GM18505 (cell line): ENCODE measurements around the gene CAPN12.
"Not testable (repeated sequence)": the region's sequence is repeated elsewhere in the genome, so short reads cannot be mapped to it uniquely, and the experiment has no call there.

Source experiments
- ATAC-seq: cut with Tn5 transposase; IDR thresholded peaks from one replicate; pipeline ENCODE4 v1.9.1; 2021; ENCODE audit not compliant: unreplicated experiment
- POLR2A ChIP-seq: IDR thresholded peaks from 4 replicates; pipeline ENCODE4 v1.6.1; 2011; ENCODE audit warnings: borderline replicate concordance; ENCODE audit not compliant: insufficient read depth, insufficient read length; ENCODE audit errors: extremely low read depth

CAPN12 gene

DNA sequence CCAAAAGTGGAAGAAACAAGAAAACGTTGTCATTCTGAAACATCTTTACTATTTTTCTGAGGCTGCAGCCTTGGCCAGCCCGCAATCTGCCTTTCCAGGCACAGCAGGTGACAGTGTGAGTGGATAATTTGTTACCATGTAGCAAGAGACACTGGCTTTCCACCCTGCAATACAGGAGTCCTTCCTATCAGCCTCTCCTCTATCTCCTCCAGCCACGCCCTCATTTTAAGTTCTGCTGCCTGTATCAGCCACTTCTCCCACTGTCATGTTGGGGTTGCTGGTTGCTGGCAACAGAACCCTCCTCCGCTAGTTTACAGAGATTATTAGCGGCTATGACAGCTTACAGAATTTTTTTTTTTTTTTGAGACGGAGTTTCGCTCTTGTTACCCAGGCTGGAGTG, 36.8 kb upstream of the CAPN12 start:
- TF ChIP-seq POLR2A: no peak
- no peak for ATAC-seq

DNA sequence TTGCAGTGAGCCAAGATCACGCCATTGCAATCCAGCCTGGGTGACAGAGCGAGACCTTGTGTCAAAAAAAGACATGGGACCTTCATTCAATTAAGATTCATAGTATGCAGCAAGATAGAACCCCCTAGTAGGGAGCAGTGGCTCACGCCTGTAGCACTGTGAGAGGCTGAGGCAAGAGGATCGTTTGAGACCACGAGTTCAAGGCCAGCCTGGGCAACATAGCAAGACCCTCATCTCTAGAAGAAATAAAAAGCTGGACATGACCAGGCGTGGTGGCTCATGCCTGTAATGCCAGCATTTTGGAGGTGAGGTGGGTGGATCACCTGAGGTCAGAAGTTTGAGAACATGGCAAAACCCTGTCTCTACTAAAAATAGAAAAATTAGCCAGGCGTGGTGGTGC, 36.2 kb upstream of the CAPN12 start:
- TF ChIP-seq POLR2A: no peak
- no peak for ATAC-seq

DNA sequence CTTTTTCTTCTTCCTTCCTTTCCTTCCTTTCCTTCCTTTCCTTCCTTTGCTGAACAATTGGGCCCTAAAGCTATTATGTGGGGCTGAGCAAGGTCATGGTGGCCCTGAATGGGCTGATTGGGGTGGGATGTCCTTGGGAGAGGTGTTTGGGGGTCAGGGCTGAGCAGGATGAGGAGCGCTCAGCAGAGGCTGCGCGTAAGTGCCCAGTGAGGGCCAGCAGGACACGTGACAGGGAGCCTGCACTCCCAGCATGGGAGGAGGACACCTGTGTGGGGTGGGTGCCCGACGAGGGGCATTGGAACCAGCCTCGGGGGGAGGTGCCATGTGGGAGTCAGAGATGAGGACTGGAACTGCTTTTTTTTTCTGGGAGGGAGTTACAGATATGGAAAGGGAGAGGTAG, 34.5 kb upstream of the CAPN12 start:
- no peak for TF ChIP-seq POLR2A
- ATAC-seq: no peak

DNA sequence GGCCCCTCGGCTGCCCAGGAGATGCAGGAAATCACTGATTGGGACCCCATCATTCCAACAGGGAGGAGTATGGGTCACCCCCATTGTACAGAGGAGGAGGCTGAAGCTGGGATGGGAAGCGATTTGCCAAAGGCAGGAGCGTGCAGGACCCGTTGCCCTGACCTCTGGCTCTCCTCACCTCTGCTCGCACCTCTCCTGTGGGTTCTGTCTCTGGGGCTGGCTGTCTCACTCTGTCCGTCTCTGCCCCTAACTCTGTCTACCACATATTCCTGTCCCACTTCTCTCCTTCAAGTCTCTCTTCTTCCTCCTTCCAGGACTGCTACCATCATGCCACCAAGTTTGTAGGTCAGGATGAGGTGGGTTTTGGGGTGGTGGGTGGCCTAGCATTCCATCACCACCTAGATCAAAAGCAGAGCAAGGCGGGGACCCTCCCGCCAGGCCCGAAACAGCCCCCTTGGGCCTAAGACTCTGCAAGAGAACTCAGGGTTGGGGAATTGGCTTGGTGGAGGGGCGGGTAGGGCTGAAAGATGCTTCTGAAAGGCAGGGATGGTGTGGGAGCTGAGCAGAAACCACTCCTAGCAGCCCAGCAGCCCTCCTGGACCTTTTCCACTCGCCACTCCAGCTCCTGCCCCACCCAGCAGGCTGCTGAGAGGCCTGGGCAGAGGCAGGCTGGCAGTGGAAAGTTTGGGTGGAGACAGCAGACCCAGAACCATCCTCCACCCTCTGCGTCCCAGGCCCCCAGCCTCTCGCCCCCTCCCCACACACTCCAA, 30.1 kb upstream of the CAPN12 start:
- no peak for ATAC-seq
- no peak for TF ChIP-seq POLR2A

DNA sequence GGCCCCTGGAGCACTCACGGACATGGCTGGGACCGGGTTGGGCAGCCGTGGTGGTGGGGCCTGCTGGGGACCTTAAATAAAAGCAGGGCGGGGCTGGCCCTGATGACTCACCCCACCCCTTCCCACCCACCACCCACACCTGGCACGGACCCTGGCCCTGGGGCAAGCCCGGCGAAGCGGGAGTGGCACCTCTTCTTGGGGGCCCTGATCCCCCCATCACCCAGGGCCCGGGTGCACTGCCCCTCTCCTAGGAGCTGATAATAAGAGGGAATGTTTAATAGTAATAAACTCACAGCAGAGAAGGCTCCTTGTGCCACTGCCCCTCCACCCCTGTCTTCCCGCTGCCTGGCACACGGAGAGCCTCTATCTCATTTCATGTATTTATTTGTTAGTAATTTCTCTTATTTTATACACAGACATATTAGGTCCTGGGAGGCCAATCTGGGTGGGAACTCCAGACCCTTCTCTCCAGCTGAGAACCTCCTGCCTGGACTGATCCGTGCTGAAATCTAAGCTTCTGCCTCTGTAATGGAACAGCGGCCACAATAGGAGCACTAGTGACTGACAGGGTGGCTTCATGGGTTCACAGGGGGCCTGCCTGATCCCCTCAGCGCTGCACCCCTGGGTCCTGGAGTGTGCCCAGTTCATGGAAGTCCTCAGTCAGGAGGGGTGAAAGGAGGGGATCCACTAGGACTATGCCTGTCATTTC, 29.3 kb upstream of the CAPN12 start, which contains the start of gene LGALS7:
LGALS7 (minus strand) TSS at position 49 of the 709 bp plus-strand sequence; CDS start at position 24, 25 bp downstream.
- no peak for TF ChIP-seq POLR2A
- no peak for ATAC-seq

DNA sequence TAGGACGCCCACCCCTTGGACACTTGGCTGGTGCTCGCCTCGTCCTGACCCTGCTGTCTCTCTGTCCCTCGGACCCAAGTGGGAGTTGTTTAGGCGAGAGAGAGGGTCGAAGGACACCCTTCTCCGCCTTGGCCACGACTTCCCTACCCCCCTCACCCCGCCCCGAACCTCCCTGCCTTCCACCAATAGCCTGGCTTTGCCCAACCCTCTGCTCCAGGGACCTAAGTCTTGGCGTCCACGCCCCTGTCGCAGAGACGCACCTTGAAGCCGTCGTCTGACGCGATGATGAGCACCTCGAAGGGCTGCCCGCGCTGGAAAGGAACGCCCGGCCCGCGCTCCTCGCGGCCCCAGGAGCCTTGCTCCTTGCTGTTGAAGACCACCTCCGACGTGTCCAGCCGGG, 27.3 kb upstream of the CAPN12 start:
- not testable (repeated sequence) for ATAC-seq

DNA sequence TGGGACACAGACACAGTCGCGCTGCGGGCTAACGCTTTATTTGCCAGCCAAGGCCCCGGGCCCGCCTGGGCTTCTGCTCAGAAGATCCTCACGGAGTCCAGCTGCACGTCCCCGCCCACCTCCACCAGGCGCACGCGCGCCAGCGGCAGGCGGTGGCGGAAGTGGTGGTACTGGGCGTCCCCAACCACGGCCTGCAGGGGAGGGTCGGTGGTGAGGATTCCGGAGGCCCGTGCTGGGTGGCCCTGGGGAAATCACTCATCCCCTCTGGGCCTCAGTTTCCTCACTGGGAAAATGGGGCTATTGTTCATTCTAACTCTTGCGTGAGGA, 26.6 kb upstream of the CAPN12 start:
- ATAC-seq: not testable (repeated sequence)

DNA sequence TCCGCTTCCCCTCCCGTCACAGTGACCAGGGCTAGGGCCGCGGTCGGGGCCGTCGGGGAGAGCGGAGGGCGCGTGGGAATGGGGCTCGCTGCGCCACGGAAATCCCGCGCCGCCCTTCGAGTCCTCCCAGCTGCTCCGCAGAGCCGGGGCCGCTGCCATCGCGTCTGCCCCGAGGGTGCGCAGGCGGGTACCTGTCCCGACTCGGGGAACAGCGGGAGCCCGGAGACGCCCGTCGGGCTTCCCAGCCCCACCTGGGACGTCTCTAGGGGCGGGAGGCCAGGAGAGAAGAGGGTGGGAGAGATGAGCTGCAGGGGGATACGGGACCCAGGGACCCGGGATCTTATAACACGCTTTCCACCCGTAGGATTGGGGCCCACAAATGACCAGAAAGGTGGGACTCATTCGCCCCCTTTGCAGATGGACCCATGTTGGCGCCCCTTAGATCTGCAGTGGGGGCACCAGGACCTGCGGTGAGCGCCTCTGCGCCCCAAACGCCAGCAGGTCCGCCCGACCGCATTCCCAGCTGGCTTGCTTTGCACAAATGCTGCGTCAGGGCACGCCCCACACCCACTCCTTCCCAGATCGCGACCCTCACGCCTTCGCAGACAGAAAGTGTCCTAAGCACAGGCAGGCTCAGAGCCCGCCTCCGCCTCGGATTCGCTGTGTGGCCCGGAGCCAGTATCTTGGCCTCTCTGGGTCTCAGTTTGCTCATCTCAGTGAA, 26.1 kb upstream of the CAPN12 start:
- not testable (repeated sequence) for ATAC-seq

DNA sequence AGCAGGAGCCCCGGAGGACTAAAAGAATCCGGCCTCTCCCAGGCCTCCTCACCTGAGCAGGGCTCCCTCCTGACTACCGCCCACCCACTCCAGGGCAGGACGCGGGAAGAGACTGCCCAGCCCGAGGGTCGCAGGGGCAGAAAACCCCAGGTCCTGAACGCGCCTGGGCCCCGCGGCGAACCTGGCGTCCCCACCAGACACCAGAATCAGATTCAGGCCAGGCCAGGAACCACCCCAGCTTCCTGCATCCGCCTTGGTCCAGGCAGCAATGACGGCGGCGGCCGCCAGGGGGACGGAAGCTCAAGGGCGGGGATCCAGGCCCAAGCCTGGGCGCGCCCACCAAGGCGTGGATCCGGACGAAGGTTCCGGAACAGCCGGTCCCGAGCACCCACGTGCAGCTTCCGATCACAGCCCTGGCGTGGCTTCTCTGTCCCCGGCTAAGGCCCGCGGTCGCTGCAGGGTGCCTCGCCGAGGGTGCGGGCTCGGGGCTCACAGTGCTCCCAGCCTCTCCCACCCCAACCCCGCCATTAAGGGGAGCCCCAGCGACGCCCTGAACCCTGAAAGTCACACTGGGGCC, 25.4 kb upstream of the CAPN12 start:
- peak; percentile 76 for ATAC-seq

DNA sequence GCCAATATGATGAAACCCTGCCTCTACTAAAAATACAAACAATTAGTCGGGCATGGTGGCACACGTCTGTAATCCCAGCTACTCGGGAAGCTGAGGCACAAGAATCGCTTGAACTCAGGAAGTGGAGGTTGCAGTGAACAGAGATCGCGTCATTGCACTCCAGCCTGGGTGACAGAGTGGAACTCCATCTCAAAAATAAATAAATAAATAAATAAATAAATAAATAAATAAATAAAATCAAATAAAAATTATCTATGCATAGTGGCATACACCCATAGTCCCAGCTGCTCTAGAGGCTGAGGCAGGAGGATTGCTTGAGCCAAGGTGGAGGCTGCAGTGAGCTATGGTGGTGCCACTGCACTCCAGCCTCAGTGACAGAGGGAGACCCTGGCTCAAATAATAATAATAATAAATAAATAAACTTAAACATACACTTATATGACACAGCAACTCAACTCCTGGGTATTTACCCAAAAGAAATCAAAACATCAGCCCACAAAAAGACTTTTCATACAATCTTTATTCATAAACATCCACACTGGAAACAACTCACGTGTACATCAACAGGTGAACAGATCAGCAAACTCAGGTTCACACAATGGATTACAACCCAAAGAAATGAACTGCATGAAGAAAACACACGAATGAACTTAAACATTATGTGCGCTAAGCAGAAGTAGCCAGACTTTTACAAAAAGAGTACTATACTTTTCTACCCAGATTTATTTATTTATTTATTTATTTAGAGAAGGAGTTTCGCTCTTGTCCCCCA, 22.2 kb upstream of the CAPN12 start:
- no peak for TF ChIP-seq POLR2A
- ATAC-seq: no peak

More for the DNA sequence above, 25.4 kb upstream of the CAPN12 start:
- TF ChIP-seq POLR2A: peak; percentile 68

DNA sequence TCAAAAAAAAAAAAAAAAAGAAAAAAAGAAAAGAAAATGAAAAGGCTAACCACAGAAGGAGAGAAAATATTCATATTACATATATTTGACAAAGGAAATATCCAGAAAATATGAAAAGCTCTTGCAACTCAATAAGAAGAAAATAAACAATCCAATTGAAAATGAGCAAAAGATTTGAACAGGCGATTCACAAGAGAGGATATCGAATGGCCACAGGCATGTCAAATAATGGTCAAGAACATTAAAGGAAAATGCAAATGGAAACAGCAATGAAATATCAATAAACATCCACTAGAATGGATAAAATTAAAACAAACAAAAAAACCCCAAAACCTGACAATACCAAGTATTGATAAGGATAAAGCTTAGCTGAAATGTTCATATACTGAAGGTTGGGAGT, 20.9 kb upstream of the CAPN12 start:
- ATAC-seq: no peak
- no peak for TF ChIP-seq POLR2A

DNA sequence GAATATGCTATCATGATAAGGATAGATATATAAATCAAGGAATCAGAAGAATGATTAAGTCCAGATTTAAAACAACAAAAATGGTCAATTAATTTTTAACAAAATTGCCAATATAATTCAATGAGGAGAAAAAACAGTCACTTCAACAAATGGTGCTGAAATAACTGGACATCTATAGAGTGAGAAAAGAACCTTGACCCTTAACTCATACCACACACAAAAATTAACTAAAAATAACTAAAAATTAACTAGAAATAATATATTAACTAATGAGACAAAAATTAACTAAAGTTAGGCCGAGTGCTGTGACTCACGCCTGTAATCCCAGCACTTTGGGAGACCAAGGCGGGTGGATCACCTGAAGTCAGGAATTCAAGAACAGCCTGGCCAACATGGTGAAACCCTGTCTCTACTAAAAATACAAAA, 19.5 kb upstream of the CAPN12 start:
- no peak for TF ChIP-seq POLR2A
- ATAC-seq: no peak

DNA sequence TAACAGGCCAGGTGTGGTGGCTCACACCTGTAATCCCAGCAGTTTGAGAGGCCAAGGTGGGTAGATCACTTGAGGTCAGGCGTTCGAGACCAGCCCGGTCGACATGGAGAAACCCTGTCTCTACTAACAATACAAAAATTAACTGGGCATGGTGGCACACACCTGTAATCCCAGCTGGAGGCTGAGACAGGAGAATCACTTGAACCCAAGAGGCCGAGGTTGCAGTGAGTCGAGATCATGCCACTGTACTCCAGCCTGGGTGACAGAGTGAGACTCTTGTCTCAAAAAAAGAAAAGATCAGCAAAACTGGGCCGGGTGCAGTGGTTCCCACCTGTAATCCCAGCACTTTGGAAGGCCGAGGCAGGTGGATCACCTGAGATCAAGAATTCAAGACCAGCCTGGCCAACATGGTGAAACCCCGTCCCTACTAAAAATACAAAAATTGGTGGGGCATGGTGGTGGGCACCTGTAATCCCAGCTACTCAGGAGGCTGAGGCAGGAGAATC, 17.7 kb upstream of the CAPN12 start:
- ATAC-seq: not testable (repeated sequence)

DNA sequence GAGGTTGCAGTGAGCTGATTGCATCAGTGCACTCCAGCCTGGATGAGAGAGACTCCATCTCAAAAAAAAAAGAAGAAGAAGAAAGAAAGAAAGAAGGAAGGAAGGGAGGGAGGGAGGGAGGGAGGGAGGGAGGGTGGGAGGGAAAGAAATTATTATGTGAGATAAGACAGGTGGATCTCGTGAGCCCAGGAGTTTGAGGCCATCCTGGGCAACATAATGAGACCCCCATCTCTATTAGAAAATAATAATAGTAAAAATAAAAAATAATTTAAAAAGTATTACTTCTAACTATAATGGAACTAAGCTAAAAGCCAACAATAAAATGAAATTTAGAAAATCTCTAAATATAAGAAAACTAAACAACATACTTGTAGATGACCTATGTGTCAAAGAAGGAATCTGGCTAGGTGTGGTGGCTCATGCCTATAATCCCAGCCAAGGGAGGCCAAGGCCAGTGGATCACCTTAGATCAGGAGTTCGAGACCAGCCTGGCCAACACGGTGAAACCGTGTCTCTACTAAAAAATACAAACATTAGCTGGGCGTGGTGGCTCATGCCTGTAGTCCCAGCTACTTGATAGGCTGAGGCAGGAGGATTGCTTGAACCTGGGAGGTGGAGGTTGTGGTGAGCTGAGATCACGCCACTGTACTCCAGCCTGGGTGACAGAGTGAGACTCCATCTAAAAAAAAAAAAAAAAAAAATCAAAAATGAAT, 16.7 kb upstream of the CAPN12 start:
- ATAC-seq: not testable (repeated sequence)
